Bronchial epithelial cell (primary cell): Measurements from ENCODE around the gene AUNIP. TPM values are rescaled to one million over a fixed set of nuclear protein-coding genes. Genes with fewer than 3 reads are reported as not detected.
A peak's percentile ranks its signal among the peaks of the same experiment; 100 is the strongest.

Experiments
- DNase-seq: peaks from one replicate; pipeline ENCODE4 v3.0.0-alpha.2; 2010; ENCODE audit warnings: low read depth
- FAIRE-seq: peaks from 2 replicates; lab custom pipeline; 2011; peaks lifted over from hg19 to GRCh38; lab: Jason Lieb, UNC
- H3K27me3 ChIP-seq: 2 replicates; pipeline ENCODE4 v1.5.1; 2011; ENCODE audit warnings: low read length; ENCODE audit not compliant: control insufficient read depth, insufficient read depth
- H3K36me3 ChIP-seq: 2 replicates; pipeline ENCODE4 v1.5.1; 2011; ENCODE audit warnings: low read length; ENCODE audit not compliant: control insufficient read depth, insufficient read depth
- H3K4me3 ChIP-seq: 2 replicates; pipeline ENCODE4 v1.5.1; 2011; ENCODE audit warnings: mild to moderate bottlenecking, low read depth, low read length, control low read depth
- CTCF ChIP-seq: IDR thresholded peaks from 2 replicates; pipeline ENCODE4 v1.5.1; 2011; ENCODE audit warnings: mild to moderate bottlenecking, moderate library complexity, low read length, control low read depth, inconsistent platforms; ENCODE audit not compliant: insufficient read depth, severe bottlenecking
- total RNA-seq: library from RNA; depleted of rRNA; stranded (reverse); fragments of >200 nt; gene quantifications from 2 replicates; pipeline ENCODE4 v1.2.1, GENCODE V29; 2014

The AUNIP gene
- total RNA-seq, 1 donor from 2014 or later, result 2.4 TPM

GRCh38 chr1:25867210-25867991 is 8.1 kb upstream of the AUNIP start:
- TF ChIP-seq CTCF, result no peak
- FAIRE-seq (no peak), DNase-seq (no peak)
- H3K27me3 ChIP-seq, result no peaks in the 10 kb centered on the region
- no peak overlapping the region for H3K4me3 ChIP-seq
- H3K36me3 ChIP-seq, result peaks cover 11% of the 10 kb centered on the region

GRCh38 chr1:25866288-25866687 is 7.0 kb upstream of the AUNIP start:
- FAIRE-seq, result no peak
- H3K36me3 ChIP-seq, result peaks cover 11% of the 10 kb centered on the region
- no peak for TF ChIP-seq CTCF
- no peak for DNase-seq
- no peaks in the 10 kb centered on the region for H3K27me3 ChIP-seq
- H3K4me3 ChIP-seq, result no peak overlapping the region

GRCh38 chr1:25864434-25864833 is 5.2 kb upstream of the AUNIP start:
- DNase-seq (no peak), FAIRE-seq (peak; percentile 18)
- TF ChIP-seq CTCF, result no peak
- Histone ChIP-seq H3K4me3 (no peak overlapping the region), H3K36me3 (peaks cover 7% of the 10 kb centered on the region), H3K27me3 (no peaks in the 10 kb centered on the region)

GRCh38 chr1:25863486-25864262 is 4.4 kb upstream of the AUNIP start:
- Histone ChIP-seq H3K4me3 (no peak overlapping the region), H3K36me3 (peaks cover 7% of the 10 kb centered on the region), H3K27me3 (no peaks in the 10 kb centered on the region)
- DNase-seq (no peak), FAIRE-seq (no peak)
- TF ChIP-seq CTCF, result no peak

- Histone ChIP-seq H3K36me3 (peaks cover 5% of the 10 kb centered on the region), H3K4me3 (no peak overlapping the region), H3K27me3 (no peaks in the 10 kb centered on the region)
- TF ChIP-seq CTCF, result no peak
- FAIRE-seq (no peak), DNase-seq (no peak)
Observed at GRCh38 chr1:25862785-25863485, 3.7 kb upstream of the AUNIP start.
